Urinary bladder (tissue), 4 donors: ENCODE results near the gene CSHL1. TPM values are rescaled to one million over a fixed set of nuclear protein-coding genes. Genes with fewer than 3 reads are reported as not detected.
"Not testable (repeated sequence)": the region's sequence is repeated elsewhere in the genome, so short reads cannot be mapped to it uniquely, and the experiment has no call there.

Experiments used
- DNase-seq: peaks from one replicate; pipeline ENCODE4 v3.0.0-alpha.2; 2015; ENCODE audit errors: extremely low spot score
- H3K27ac ChIP-seq: one replicate; pipeline ENCODE4 v1.5.1; 2013; ENCODE audit warnings: low read depth, mild to moderate bottlenecking, moderate library complexity
- H3K36me3 ChIP-seq: one replicate; pipeline ENCODE4 v1.6.1; 2013; ENCODE audit warnings: mild to moderate bottlenecking, moderate library complexity; ENCODE audit not compliant: insufficient read depth
- H3K4me1 ChIP-seq: one replicate; pipeline ENCODE4 v1.6.1; 2013; ENCODE audit warnings: mild to moderate bottlenecking, moderate library complexity; ENCODE audit not compliant: insufficient read depth
- H3K4me3 ChIP-seq: one replicate; pipeline ENCODE4 v1.5.1; 2013; ENCODE audit warnings: low read depth, low read length
- WGBS: extraction: QIAGEN DNeasy Blood & Tissue Kit; methylation state at CpG from one replicate; pipeline ENCODE4 v1.1.7; 2013; 5-methylcytosine and 5-hydroxymethylcytosine counted together
- polyA plus RNA-seq: library from polyadenylated mRNA; stranded (reverse); fragments of 200-250 nt; gene quantifications from one replicate; pipeline ENCODE4 v1.2.3, GENCODE V29; 2013
- total RNA-seq: library from RNA; depleted of rRNA; stranded (reverse); fragments of >200 nt; gene quantifications from one replicate; pipeline ENCODE4 v1.2.3, GENCODE V29; 2014
- donor health status: healthy with polysubstance abuse.
- donor health status: healthy.

Gene CSHL1
- total and polyA plus RNA-seq, 2 donors, result not detected

DNA sequence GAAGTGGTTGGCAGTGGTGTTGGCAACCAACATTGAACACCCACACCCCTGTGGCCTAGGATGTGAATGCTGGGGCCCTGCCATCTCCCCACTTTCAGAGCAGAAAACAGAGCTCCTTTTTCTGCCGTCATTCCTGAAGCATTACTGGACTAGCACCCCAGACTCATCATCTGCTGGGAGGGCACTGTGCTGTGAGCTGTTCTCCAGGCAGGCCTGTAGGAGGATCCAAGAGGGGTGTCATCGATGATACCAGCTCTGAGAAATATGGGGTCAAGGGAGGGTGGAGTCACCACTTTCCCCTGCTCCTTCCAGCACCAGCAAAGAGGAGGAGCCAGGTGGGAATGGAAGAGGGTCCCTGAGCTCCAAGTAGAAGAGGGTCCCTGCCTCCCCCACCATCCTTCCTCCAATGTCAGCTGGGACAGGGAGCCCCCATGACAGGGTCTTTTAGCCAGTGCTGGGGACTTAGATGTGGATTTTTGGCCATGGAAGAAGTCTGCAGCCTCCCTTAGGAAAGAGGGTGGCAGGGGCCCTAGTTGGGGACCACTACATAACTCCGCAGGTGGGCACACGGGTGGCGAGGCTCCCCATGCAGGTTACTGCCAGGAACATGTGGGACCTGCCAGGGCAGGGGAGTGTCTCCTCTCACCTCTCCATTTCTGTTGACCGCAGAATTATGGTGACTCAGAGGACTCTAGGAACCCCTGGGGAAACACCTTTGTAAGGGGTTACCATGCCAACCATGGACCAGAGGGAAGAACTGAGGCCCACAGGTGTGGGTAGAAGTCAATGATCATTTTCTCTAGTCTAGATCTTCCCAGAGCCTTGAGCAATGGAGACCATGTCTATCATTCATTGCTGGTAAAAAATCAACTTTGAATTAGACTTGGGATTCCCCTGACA lies 11.9 kb downstream of the CSHL1 start:
- H3K4me3 ChIP-seq, DNase-seq, H3K27ac ChIP-seq, H3K4me1 ChIP-seq, H3K36me3 ChIP-seq: not testable (repeated sequence)
- WGBS, result 77% methylated on average over 6 of the region's 6 CpGs

DNA sequence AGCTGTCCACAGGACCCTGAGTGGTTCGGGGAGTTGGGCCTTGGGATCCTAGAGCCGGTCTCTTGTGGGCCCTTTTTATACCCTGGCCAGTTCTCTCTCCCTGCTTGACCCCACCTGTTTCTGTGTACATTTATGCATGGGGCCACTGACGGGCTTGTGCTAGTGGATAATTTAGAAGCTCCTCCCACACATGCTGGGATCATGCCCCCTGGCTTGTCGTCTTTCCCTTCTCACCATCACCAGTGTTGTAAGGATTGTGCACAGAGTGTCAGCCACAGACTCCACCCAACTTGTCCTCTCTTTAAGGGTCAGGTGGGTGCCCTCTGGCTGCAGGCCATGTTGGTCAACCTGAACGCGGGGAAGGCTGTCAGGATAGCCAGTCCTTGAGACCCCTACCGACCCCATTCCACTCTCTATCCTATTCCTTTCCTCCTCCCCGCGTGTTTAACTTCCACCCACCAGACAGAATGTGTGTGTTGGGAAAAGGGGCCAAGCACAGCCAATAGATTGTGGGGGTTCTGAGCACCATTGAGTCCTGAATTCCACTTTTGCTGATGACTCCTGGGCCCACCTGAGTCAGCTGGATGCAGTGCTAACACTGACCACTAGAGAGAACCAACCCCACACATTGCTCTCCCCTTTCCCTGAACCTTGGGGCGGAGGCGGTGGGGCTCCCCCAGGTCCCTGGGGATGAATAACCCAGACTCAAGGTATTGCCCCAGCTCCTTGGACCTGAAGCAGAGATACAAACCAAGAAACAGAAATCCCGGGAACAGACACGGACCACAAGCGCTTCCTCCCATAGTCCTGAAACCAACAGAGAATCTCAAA lies 14.3 kb downstream of the CSHL1 start, which contains the start of gene CSH1:
Gene CSH1, minus strand, starts transcription at position 51 of the 831 bp plus-strand sequence. CDS start 63 bp downstream, outside the sequence.
- H3K36me3 ChIP-seq, H3K4me1 ChIP-seq, H3K4me3 ChIP-seq, DNase-seq, H3K27ac ChIP-seq: not testable (repeated sequence)
- WGBS, result 89% methylated on average over 11 of the region's 14 CpGs

DNA sequence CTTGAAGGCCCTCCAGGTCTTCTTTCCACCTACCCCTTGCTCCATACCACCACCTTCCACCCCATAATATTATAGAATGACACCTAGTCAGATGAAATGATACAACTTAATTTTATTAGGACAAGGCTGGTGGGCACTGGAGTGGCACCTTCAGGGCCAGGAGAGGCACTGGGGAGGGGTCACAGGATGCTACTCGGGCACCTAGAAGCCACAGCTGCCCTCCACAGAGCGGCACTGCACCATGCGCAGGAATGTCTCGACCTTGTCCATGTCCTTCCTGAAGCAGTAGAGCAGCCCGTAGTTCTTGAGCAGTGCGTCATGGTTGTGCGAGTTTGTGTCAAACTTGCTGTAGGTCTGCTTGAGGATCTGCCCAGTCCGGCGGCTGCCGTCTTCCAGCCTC lies 16.2 kb downstream of the CSHL1 start:
- 93% methylated on average over 10 of the region's 10 CpGs for WGBS
- not testable (repeated sequence) for H3K36me3 ChIP-seq, H3K27ac ChIP-seq, H3K4me1 ChIP-seq, DNase-seq, H3K4me3 ChIP-seq

DNA sequence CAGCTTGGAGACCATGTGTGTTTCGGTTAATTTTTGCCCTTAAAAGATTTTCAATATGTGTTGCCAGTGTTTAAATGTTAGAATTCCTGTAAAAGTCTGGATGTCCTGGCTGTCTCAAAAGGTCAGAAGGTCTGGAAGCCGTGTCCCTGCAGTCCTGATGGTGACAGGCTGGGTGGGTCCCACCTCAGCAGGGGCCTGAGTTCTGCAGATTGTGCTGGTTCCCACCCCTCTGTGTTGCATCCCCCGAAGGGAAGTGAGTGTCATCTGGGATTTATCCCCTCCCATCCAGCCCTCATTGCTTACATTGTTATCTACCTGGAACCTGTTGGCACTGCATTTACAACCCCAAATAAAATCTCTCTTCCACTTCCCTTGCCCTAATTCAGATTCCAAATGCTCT lies 17.0 kb downstream of the CSHL1 start:
- H3K4me3 ChIP-seq, H3K4me1 ChIP-seq, H3K36me3 ChIP-seq, DNase-seq, H3K27ac ChIP-seq: not testable (repeated sequence)
- WGBS, result 73% methylated on average over 3 of the region's 3 CpGs

DNA sequence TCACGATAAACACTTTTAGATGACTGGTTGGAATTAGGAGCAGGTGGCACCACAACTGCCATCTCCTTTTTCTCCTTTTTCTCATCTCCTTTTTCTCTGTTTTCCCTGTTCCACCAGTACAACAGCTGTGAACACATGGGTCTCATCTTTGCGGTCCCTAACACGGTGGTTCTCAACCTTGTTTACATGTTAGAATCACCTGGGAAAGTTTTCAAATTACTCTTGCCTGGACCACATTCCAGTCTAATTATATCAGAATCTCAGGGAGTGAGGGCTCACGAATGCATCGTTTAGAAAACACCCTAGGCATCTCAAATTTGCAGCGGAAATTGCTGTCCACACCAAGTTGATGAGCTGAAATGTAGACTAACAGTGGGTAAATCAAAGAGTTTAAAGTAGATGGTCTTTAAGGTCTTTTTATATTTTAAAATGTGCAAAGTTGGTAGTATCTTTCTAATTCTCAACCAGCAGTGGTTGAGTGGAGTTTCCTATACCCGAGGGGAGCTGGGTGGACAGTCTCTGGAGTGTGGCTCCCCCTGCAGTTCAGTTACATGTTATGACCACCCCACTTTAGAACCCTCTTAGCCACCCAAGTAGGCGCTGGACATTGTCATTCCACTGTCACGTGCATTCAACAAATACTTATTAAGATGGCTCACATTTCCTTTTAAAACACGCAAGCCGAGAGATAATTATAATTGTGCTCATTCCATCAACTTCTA lies 18.6 kb downstream of the CSHL1 start:
- H3K36me3 ChIP-seq, DNase-seq, H3K4me3 ChIP-seq, H3K4me1 ChIP-seq, H3K27ac ChIP-seq: not testable (repeated sequence)
- 51% methylated on average over 11 of the region's 11 CpGs for WGBS

DNA sequence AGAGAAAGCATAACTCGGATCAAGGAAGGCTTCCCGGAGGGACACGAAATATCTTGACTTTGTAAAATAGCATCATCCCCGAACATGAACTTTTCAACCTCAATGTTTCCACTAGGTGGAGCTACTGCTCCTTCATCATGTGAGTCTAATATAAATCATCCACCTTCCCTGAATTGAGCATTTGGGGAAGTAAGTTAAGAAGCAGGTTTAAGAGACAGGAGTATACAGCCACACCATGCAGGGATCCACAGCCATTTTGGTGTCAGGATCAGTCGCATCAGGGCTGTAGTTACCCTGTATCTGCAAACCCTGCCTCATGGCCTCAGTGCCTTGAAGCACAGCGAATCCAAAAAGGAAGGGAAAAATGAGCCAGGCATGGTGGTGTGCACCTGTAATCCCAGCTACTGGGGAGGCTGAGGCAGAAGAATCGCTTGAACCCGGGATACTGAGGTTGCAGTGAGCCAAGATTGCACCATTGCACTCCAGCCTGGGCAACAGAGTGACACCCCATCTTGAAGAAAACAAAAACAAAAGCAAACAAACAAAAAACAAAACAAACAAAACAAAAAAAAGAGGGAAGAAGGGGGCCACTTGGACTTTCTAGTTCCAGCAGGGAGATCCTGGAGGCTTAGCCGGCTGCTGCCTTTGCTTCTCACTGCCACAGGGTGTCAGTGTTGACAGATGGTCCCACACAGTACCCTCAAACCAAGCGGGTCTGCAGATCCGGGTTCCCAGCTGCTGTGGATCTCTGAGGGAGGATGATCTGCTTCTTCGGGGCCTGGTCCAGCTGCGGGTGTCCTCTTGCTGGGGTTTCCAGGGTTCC lies 21.8 kb downstream of the CSHL1 start:
- WGBS, result 30% methylated on average over 13 of the region's 13 CpGs
- H3K27ac ChIP-seq, H3K4me3 ChIP-seq, H3K36me3 ChIP-seq, DNase-seq, H3K4me1 ChIP-seq: not testable (repeated sequence)

DNA sequence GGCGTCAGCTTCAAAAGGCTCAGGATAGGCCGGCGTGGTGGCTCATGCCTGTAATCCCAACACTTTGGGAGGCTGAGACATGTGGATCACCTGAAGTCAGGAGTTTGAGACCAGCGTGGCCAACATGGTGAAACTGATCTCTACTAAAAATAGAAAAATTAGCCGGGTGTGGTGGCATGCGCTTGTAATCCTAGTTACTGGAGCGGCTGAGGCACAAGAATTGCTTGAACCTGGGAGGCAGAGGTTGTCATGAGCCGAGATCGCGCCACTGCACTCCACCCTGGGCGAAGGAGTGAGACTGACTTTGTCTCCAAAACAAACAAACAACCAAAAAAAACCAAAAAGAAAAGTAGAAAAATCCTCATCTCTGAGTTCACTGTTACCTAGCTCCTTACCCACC lies 25.9 kb downstream of the CSHL1 start:
- 88% methylated on average over 11 of the region's 11 CpGs for WGBS
- H3K36me3 ChIP-seq, H3K4me3 ChIP-seq: not testable (repeated sequence)

DNA sequence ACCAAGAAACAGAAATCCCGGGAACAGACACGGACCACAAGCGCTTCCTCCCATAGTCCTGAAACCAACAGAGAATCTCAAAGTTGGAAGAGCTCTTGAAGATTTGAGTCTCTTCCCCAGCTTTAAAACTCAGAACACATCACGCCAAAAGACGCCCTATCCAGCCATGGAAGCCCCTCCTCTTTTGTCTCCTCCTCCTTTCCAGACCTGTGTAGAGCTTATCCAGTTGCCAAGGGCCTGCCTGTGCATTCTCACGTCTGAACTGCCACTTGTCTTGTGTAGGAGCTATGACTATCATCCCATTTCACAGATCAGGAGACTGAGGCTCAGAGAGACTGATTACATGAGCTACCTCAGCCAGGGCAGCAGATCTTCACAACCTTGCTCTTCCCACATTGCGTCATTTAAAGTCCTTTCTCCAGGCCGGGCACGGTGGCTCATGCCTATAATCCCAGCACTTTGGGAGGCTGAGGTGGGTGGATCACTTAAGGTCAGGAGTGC lies 28.4 kb downstream of the CSHL1 start:
- H3K27ac ChIP-seq, H3K4me3 ChIP-seq, H3K4me1 ChIP-seq, H3K36me3 ChIP-seq, DNase-seq: not testable (repeated sequence)
- WGBS, result 85% methylated on average over 9 of the region's 9 CpGs

More for the DNA sequence above, 25.9 kb downstream of the CSHL1 start:
- H3K27ac ChIP-seq, DNase-seq, H3K4me1 ChIP-seq: not testable (repeated sequence)

DNA sequence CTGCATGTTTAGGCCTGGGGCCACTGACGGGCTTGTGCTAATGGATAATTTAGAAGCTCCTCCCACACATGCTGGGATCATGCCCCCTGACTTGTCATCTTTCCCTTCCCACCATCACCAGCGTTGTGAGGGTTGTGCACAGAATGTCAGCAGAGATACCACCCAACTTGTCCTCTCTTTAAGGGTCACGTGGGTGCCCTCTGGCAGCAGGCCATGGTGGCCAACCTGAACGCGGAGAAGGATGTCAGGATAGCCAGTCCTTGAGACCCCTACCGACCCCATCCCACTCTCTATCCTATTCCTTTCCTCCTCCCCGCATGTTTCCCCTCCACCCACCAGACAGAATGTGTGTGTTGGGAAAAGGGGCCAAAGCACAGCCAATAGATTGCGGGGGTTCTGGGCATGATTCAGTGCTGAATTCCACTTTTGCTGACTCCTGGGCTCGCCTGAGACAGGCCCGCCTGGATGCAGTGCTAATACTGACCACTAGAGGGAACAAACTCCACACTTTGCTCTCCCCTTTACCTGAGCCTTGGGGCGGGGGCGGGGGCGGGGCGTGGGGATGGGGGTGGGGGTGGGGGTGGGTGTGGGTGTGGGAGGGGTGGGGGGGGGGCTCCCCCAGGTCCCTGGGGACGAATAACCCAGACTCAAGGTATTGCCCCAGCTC lies 29.0 kb downstream of the CSHL1 start, which contains the start of gene GH2:
Gene GH2, minus strand, starts transcription at position 10 of the 667 bp plus-strand sequence. CDS start 143 bp downstream, outside the sequence.
- no peak within 1 kb of the TSS for H3K4me3 ChIP-seq
- H3K4me1 ChIP-seq, result no peaks in the 10 kb centered on the region
- WGBS, result 36% methylated on average over 15 of the region's 15 CpGs
- no peak within 1 kb of the TSS for H3K27ac ChIP-seq
- no peaks in the 10 kb centered on the region for H3K36me3 ChIP-seq
- no peak for DNase-seq

DNA sequence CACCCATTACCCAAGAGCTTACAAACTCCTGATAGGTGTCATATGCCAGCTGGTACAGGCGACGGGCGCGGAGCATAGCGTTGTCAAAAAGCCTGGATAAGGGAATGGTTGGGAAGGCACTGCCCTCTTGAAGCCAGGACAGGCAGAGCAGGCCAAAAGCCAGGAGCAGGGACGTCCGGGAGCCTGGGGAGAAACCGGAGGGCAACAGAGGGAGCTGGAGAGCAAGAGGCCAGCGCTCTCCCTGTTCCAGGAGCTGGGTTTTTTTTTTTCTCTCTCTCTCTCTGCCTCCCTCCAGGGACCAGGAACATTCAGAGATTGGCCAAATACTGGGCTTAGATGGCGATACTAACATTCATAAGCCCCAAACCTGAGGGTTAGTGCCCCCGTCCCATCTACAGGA lies 29.7 kb downstream of the CSHL1 start:
- H3K27ac ChIP-seq, DNase-seq, H3K4me3 ChIP-seq, H3K36me3 ChIP-seq, H3K4me1 ChIP-seq: not testable (repeated sequence)
- 53% methylated on average over 11 of the region's 11 CpGs for WGBS

DNA sequence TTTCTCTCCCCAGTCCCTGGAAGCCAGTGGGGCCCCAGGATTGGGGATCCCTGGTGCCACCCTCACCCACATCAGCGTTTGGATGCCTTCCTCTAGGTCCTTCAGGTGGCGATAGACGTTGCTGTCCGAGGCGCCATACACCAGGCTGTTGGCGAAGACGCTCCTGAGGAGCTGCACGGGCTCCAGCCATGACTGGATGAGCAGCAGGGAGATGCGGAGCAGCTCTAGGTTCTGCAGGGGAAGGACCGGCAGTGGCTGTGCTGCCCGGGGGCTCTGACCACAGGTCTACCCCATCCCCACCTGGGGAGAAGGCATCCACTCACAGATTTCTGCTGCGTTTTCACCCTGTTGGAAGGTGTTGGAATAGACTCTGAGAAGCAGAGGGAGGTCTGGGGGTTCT lies 30.4 kb downstream of the CSHL1 start:
- Histone ChIP-seq H3K27ac (no peak overlapping the region), H3K36me3 (no peaks in the 10 kb centered on the region), H3K4me3 (no peak overlapping the region), H3K4me1 (no peaks in the 10 kb centered on the region)
- no peak for DNase-seq
- WGBS, result 83% methylated on average over 12 of the region's 12 CpGs

DNA sequence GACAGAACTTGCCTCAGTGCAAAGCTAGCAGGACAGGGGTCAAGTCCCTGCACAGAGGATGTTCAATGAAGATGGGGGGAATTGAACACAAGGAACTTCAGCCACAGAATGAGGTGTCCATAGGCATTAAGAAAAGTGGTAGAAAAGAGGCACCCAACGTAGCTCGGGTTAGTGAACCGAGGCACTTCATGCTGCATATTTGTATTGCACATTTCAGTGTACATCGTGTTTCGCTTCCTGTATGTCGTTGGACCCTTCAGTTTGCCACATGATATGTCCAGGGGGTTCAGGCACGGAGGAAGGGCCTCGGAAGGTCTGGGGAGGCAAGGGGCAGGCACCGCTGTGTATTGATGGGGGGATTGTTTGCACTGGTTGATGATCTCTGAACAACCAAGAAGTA lies 32.6 kb downstream of the CSHL1 start:
- not testable (repeated sequence) for DNase-seq, H3K27ac ChIP-seq, H3K4me1 ChIP-seq, H3K36me3 ChIP-seq, H3K4me3 ChIP-seq
- WGBS, result 87% methylated on average over 9 of the region's 9 CpGs
